Heart right ventricle (tissue), 16 donors: ENCODE data around the gene C16orf90. TPM values are rescaled to one million over a fixed set of nuclear protein-coding genes. Genes with fewer than 3 reads are reported as not detected.
A peak's percentile ranks its signal among the peaks of the same experiment; 100 is the strongest.

Experiments
- ATAC-seq, 8 donors: fragments of 200-7000 bp; cut with Tn5 transposase; one replicate each; pipeline ENCODE4 v1.9.1; 2020; ENCODE audit warnings: mild to moderate bottlenecking in 8 of 8, moderate library complexity in 8 of 8, moderate number of reproducible peaks in 1 of 8
- DNase-seq, 2 donors: peaks; one replicate each; pipeline ENCODE4 v3.0.0-alpha.2; 2020
- H3K27ac ChIP-seq, 10 donors: fragments of 200-600 bp; sonication (generic) in 2 of 10; one replicate each; pipeline versions ENCODE4 v1.5.0 to v1.8.0; 2020 to 2022; ENCODE audit warnings: mild to moderate bottlenecking in 3 of 10
- H3K27me3 ChIP-seq, 7 donors: fragments of 200-600 bp; one replicate each; pipeline ENCODE4 v1.8.0; 2021 to 2022; ENCODE audit warnings: mild to moderate bottlenecking in 2 of 7
- H3K36me3 ChIP-seq, 9 donors: fragments of 200-600 bp; sonication (generic) in 1 of 9; one replicate each; pipeline versions ENCODE4 v1.5.0 to v1.8.0; 2020 to 2022; ENCODE audit warnings: mild to moderate bottlenecking in 2 of 9
- H3K4me1 ChIP-seq, 9 donors: fragments of 200-600 bp; sonication (generic) in 1 of 9; one replicate each; pipeline versions ENCODE4 v1.5.0 to v1.8.0; 2020 to 2022; ENCODE audit warnings: mild to moderate bottlenecking in 4 of 9
- H3K4me3 ChIP-seq, 10 donors: fragments of 200-600 bp; sonication (generic) in 2 of 10; one replicate each; pipeline versions ENCODE4 v1.5.0 to v1.8.0; 2020 to 2022; ENCODE audit warnings: mild to moderate bottlenecking in 7 of 10, moderate library complexity in 2 of 10
- H3K9me3 ChIP-seq, 11 donors: fragments of 200-600 bp in 10 of 11; sonication (generic) in 2 of 11; one replicate each; pipeline versions ENCODE4 v1.5.0 to v1.8.0; 2013 to 2022; ENCODE audit warnings: mild to moderate bottlenecking in 2 of 11, control low read depth in 1 of 11, moderate library complexity in 1 of 11
- CTCF ChIP-seq, 9 donors: fragments of 200-600 bp; sonication (generic) in 2 of 9; IDR thresholded peaks; one replicate each; pipeline versions ENCODE4 v1.5.0 to v1.8.0; 2021 to 2022; ENCODE audit warnings: antibody characterized with exemption in 9 of 9, mild to moderate bottlenecking in 5 of 9, moderate library complexity in 1 of 9
- WGBS, 2 donors: extraction: QIAGEN DNeasy Blood & Tissue Kit; methylation state at CpG; one replicate each; pipeline ENCODE4 v1.1.7; 2013; ENCODE audit warnings: inconsistent platforms in 1 of 2; 5-methylcytosine and 5-hydroxymethylcytosine counted together
- intact Hi-C, 10 donors: fragments of 100-400 bp; cut with DNase I; formaldehyde crosslinking; loops; one replicate each; pipeline versions ENCODE4 v1.11.1 to v1.14.2; 2022
- polyA plus RNA-seq, 2 donors: library from polyadenylated mRNA; stranded (reverse); fragments of 200-250 nt; gene quantifications; one replicate each; pipeline ENCODE4 v1.2.3, GENCODE V29; 2013
- total RNA-seq, 10 donors: library from RNA; stranded (reverse); fragmentation: NEBNext Ultra II Directional in 3 of 10; extraction: Animal tissue kit (Norgen Biotek cat#: 25700) in 3 of 10; gene quantifications; one replicate each; pipeline versions ENCODE4 v1.2.1 to v1.2.4, GENCODE V29; 2021 to 2023
- donor health status: Arrhythmogenic right ventricular cardiomyopathy.
- donor health status: ischemic (EF 13 %, LVEDD 7.1; RV severe dilation, severe dysfunction).
- donor health status: healthy with polysubstance abuse.
- donor health status: DM: no; HTN: yes; CAD: no.
- donor health status: DM: no; HTN: no; CAD: no.
- donor health status: ischemic (EF 25% LVEDD 6.9; RV normal size, moderate dysfunction).
- donor health status: ischemic (EF 25% LVEDD 5.7; RV mildly dilated, moderate dysfunction).
- donor health status: healthy.
- donor health status: DM: yes; HTN: yes; CAD: no.
- donor health status: Ischemic cardiomyopathy.
- donor health status: ischemic (EF 35%, LVEDD 5.7; RV mildly dilated, moderate dysfunction).
- donor health status: nonischemic (EF 11% LVEDD 7.7; RV severe dilation, severe dysfunction).
- donor health status: DM: yes; HTN: yes; CAD: no.
- donor health status: PGD.
- donor health status: ischemic (EF 29% LVEDD 5.4; RV normal size, mild dysfunction).
- donor health status: nonischemic (EF 23%, LVEDD 6.1; RV moderate dilation, normal function).

Gene C16orf90
- total and polyA plus RNA-seq, 12 donors = not detected

DNA sequence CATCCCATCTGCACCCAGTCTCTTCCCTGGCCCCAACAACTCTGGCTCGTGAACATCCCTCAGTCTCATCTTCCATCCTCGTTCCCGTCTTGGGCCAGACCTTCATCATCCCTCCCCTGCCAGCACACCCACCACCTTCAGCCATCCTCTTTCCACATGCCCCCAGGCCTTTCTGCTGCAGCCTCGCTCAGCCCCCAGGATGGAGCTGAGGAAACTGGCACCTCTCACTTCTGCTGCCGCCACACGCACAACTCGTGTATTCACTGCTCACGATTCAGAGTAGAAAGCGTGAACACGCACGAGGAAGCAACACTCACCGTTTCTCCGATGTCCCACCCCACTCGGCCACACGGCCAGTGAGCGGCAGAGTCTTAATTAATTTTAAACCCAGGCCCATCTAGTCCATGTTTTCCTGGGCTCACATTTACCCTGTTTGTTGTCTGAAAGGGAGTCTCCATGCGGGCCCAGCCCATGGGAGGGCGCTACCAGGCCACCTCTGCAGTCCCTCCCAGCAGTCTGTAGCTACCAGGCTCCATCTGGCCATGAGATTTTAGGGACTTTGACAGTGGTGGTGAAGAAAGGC is 12.5 kb downstream of the C16orf90 start:
- Histone ChIP-seq H3K27ac (no peak overlapping the region), H3K27me3 (no peaks in the 10 kb centered on the region), H3K9me3 (no peaks in the 10 kb centered on the region), H3K4me3 (no peak overlapping the region), H3K4me1 (peaks cover 0 to 18% (median 7%) of the 10 kb centered on the region in 9 donors), H3K36me3 (peaks cover 0 to 99% (median 51%) of the 10 kb centered on the region in 9 donors)
- intact Hi-C loops = no loop called here
- no peak for DNase-seq
- no peak for TF ChIP-seq CTCF (IDR thresholded peaks at IDR 0.05)
- no peak for ATAC-seq
- WGBS, 2 donors = 92 to 95% methylated on average over 18 of the region's 18 CpGs

GRCh38 chr16:3481696-3482658 is 13.3 kb downstream of the C16orf90 start:
- Histone ChIP-seq H3K9me3 (no peaks in the 10 kb centered on the region), H3K27ac (peak overlapping the region in 7 of 10 donors; percentile 7 to 44 (median 25)), H3K27me3 (no peaks in the 10 kb centered on the region), H3K36me3 (peaks cover 0 to 97% (median 51%) of the 10 kb centered on the region in 9 donors), H3K4me1 (peaks cover 0 to 18% (median 7%) of the 10 kb centered on the region in 9 donors), H3K4me3 (no peak overlapping the region)
- intact Hi-C loops = no loop called here
- WGBS, 2 donors = 79 to 84% methylated on average over 32 of the region's 32 CpGs
- no peak for DNase-seq
- peak in 4 of 8 donors; percentile 21 to 41 (median 32) for ATAC-seq
- TF ChIP-seq CTCF (IDR thresholded peaks at IDR 0.05) = no peak

- Histone ChIP-seq H3K27ac (peak overlapping the region in 7 of 10 donors; percentile 7 to 44 (median 25)), H3K4me3 (no peak overlapping the region), H3K9me3 (no peaks in the 10 kb centered on the region), H3K36me3 (peaks cover 0 to 97% (median 48%) of the 10 kb centered on the region in 9 donors), H3K27me3 (no peaks in the 10 kb centered on the region), H3K4me1 (peaks cover 0 to 23% (median 14%) of the 10 kb centered on the region in 9 donors)
- ATAC-seq (peak in 6 of 8 donors; percentile 12 to 45 (median 21)), DNase-seq (no peak)
- 52 to 61% methylated on average over 18 of the region's 18 CpGs for WGBS, 2 donors
- no peak for TF ChIP-seq CTCF (IDR thresholded peaks at IDR 0.05)
- intact Hi-C loops = no loop called here
Observed at GRCh38 chr16:3480901-3481695, 14.2 kb downstream of the C16orf90 start.
